GM21717 (cell line): ENCODE measurements around the gene MRPL42.
"Not testable (repeated sequence)": the region's sequence is repeated elsewhere in the genome, so short reads cannot be mapped to it uniquely, and the experiment has no call there.

Experiments used
- ATAC-seq: cut with Tn5 transposase; IDR thresholded peaks from one replicate; pipeline ENCODE4 v1.9.1; 2021; ENCODE audit warnings: mild to moderate bottlenecking, moderate library complexity; ENCODE audit not compliant: unreplicated experiment

The MRPL42 gene

DNA sequence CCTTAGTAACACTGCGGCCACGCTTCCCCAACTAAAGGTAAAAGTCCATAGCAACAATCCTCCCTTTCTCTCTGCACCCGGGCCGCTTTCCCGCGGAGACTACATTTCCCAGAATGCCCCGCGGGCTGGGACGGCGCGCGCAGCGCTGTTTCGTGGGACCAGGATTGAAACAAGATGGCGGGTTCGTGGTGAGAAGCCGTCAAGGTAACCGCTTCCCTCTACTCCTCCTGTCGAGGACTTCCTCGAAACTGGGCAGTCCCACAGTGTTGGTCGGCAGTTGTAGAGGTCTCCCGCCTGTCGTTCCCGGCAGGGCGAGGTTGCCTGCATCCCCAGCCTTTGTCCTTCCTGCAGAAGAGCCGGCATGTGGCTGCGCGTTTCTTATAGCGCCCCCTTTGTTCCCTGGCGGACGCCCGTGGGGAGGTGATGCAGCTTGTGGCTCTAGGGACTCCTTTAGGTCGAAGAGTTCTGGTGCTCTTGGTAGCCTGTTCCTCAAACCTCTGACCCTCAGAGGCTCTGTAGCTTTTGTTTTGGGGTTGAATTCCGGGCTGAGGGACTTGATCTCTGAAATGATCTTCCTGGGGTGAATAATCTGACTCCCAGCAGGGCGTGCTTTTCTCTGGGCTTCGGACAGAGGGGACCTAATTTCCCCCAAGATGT is at the start of gene MRPL42:
TSS of gene MRPL42 (plus strand) at position 164 of the 657 bp plus-strand sequence. CDS start 1,772 bp downstream, outside the sequence.
- ATAC-seq = peak; percentile 87

DNA sequence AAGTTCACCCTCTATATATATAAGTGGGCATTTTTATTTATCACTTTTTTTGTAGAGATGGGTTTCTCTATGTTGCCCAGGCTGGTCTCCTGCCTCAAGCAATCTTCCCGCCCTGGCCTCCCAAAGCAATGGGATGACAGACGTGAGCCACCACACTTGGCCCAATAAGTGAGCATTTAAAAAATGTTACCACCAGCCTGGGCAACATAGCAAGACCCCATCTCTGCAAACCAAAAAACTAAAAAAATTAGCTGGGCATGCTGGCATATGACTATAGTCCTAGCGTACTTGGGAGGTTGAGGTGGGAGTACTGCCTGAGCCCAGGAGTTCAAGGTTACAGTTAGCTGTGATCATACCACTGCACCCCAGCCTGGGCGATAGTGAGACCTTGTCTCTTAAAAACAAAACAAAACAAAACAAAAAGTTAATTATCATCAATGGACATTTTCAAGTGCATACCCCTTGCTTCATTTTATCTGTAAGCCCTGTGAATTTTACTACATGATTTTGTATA is 49.3 kb upstream of the MRPL42 start:
- ATAC-seq = no peak

- no peak for ATAC-seq
Measured at GRCh38 chr12:93419388-93420034, 47.8 kb upstream of the MRPL42 start.

- ATAC-seq = no peak
Measured at GRCh38 chr12:93422050-93422449, 45.3 kb upstream of the MRPL42 start.

DNA sequence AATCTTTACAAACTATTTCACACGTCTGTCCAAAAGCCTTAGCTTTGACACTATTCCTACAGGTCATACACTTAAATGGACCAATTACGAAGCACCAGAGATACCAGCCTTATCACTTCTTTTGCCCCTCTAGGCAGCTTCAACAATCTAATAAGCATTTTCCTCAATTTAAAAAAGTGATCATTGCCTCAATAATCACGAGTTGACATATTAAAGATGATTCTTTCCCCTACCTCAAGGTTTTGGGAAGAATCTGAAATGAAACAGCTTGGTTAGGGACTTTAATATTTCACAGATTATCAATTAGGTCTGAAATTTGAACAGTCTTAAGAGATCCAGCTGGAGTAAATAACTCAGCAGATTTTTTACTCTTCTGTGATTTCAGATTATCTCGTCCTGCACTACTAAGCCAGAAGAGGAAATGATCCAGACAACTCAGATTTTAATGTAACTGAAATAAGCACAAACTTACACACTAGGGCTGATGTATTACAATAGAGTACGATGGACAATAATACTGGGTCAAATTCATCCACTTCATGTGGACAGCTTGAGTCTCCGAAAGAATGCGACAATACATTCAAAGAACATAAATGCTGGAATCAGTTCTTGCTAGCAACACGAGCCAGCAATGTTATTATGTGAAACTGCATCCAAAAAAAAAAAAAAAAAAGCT is 41.4 kb upstream of the MRPL42 start:
- ATAC-seq = no peak

- peak; percentile 35 for ATAC-seq
Measured at GRCh38 chr12:93426412-93426805, 40.9 kb upstream of the MRPL42 start.

DNA sequence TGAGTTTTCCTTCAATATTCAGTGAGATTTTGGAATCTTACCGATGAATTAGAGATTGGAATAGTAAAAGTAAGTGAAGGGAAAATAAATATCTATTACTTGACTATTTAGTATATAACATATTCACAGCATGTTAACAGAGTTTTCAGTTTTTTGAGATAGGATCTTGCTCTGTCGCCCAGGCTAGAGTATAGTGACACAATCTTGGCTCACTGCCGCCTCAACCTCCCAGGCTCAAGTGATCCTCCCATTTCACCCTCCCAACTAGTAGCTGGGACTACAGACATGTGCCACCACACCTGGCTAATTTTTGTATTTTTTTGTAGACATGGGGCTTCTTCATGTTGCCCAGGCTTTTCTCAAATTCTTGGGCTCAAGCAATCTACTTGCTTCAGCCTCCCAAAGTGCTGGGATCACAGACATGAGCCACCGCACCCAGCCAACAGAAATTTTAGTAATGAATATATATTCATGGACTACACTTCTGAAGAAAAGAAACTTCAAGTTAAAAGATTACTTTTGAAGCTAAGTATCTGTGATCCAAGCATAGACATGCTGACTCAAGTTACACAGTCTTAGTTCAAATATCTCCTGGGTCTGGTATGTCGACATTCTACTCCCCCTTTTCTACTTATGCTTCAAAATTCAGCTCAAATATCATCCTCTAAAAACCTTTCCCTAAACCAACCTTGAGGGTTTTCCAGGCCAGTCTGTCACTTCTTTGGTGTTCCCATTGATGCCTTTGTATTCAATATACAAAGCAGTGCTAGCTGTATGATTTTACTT is 39.3 kb upstream of the MRPL42 start:
- no peak for ATAC-seq

- no peak for ATAC-seq
Measured at GRCh38 chr12:93429448-93429847, 37.9 kb upstream of the MRPL42 start.

DNA sequence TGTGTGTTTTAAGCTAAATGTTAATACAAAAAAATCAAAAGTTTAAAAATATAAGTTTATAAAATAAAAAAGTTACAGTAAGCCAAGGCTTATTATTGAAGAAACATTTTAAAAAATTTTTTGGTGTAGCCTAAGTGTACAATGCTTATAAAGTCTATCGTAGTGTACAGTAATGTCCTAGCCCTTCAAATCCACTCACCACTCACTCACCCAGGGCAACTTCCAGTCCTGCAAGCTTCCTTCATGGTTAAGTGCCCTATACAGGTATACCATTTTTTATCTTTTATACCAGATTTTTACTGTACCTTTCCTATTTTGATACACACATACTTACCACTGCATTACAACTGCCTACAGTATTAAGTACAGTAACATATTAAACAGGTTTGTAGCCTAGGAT is 37.5 kb upstream of the MRPL42 start:
- no peak for ATAC-seq

DNA sequence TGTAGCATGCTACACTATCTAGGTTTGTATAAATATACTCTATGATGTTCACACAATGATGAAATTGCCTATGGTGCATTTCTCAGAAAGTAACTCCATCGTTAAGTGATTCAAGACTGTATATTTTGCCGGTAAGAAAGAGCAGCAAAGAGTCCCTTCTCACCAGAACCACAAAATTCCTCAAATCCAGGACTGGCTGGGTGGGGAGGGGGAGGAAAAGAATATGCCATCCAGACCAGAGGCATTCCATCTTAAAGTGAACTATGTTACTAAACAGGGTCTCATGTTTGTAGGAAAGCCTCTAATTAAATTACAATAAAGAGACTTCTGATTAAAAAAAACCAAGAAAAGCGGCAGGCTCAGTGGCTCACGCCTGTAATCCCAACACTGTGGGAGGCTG is 37.0 kb upstream of the MRPL42 start:
- no peak for ATAC-seq

- not testable (repeated sequence) for ATAC-seq
Measured at GRCh38 chr12:93432031-93432430, 35.3 kb upstream of the MRPL42 start.

DNA sequence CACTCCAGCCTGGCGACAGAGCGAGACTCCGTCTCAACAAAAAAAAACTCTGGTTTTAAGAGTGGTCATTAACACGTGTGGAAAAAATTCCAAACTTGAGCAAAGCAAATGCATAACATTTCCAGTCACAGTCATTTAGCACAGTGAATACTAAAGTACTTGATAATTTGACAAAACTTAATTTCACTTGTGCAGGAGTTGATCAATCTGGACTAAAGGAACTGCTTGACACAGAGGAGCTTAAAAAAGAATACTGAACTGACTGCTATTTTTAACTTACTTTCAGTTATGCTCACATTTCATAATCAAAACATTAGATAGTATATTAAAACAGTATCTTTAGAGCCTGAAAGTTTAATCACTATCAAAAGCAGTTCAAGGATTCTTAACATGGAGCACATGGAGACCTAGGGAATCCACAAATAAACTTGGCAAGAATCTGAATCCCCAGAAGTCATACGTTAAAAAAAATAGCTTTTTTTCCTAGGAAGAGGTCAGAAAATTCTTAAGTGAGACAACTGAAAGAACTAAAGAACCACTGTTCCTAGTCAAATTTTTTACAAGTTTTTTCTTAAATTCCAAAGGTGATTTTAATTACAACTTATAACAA is 33.0 kb upstream of the MRPL42 start:
- no peak for ATAC-seq

- ATAC-seq = no peak
Measured at GRCh38 chr12:93438266-93439050, 28.9 kb upstream of the MRPL42 start.

DNA sequence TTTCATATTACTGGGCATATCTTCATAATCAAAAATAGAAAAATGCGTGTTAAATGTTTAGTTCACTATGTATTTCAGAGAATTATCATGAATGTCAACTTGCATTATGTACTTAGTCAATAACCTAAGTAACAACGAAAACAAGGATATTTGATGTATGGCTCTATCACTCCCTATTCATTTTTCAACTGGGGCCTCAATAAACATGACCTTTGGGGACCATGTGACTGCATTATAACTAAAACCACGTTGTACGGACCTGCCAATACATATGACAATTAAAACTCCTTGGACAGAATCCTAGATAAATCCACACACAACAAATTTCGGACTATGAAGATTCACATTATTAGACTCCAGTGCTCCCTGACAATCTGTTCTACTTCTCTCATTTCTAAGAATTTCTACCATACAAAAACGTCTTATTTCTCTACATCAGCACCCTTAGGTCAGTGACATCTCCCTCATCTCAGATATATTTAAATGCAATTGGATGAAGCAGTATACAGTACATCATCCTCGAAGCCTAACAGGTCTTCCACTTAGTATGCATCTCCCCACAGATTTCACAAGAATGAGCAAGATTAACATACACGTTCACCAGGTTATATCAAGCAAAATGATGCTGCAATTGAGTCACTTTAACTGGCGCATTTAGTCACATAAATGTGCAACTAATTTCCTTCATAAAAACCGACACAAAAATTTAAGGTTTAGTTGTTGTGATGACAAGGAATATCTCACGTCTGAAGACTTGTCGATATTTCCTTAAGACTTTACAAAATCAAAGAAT is 27.1 kb upstream of the MRPL42 start:
- no peak for ATAC-seq

GRCh38 chr12:93441081-93441616 is 26.2 kb upstream of the MRPL42 start:
- no peak for ATAC-seq

GRCh38 chr12:93441617-93442410 is 25.5 kb upstream of the MRPL42 start, which contains the start of gene UBE2N:
Gene UBE2N (minus strand): TSS chr12:93441947. CDS start chr12:93441884, 63 bp downstream.
- peak; percentile 80 for ATAC-seq

GRCh38 chr12:93442411-93443340 is 24.6 kb upstream of the MRPL42 start:
- no peak for ATAC-seq
